HG02885 (cell line): ENCODE measurements around the gene MUC6.
"Not testable (repeated sequence)": the region's sequence is repeated elsewhere in the genome, so short reads cannot be mapped to it uniquely, and the experiment has no call there.

Experiments
- ATAC-seq: cut with Tn5 transposase; IDR thresholded peaks from one replicate; pipeline ENCODE4 v1.9.1; 2021; ENCODE audit warnings: mild to moderate bottlenecking; ENCODE audit not compliant: unreplicated experiment, poor library complexity

The MUC6 gene

DNA sequence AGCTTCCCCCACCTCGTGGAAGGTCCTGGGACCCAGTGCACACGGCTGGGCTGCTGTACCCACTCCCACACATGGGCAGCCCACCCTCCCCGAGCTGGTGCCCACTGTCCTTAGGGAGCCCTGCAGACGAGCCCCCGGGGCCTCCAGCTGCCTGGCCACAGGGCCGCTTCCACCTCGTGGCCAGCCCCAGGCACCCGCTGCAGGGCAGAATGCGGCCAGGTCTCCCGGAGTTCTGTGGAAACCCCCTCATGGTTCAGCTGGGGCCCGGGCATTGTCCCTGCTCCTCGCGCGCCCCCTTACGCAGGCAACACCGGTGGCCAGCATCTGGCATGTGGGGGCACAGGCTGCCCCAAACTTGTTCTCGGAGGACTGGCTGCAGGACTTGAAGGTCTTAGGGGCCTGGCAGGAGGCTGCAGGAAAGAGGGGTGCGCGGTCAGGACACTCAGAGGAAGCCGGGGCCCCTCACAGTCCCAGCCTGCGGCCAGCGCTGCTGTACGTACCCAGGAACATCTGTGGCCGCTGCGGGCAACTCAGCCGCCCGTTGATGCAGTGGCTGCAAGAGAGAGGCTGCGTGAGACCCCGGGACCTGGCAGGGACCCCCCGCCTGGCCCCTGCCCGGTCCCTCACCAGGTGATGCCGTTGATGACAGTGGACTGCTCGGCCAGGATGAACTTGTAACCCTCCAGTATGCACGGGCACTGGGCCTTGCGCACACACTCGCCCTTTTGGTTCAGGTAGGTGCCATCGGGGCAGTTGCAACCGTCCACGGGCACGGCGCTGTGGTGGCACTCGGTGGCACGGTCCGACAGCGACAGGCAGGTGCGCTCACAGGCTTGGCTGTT, 9.7 kb downstream of the MUC6 start:
- ATAC-seq, result no peak

DNA sequence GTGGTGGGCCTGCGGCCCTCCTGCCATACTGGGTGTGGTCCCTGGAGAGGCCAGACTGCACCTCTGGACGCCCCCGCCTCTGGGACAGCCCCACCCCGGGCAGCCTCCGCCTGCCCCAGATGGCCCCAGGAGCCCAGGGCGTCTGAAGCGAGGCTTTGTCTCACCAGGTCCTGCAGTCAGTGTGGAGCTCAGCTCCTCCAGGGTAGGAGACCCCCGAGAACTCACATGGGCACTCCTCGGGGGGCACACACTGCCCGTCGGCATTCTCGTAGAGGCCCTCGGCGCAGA, 10.4 kb downstream of the MUC6 start:
- no peak for ATAC-seq

DNA sequence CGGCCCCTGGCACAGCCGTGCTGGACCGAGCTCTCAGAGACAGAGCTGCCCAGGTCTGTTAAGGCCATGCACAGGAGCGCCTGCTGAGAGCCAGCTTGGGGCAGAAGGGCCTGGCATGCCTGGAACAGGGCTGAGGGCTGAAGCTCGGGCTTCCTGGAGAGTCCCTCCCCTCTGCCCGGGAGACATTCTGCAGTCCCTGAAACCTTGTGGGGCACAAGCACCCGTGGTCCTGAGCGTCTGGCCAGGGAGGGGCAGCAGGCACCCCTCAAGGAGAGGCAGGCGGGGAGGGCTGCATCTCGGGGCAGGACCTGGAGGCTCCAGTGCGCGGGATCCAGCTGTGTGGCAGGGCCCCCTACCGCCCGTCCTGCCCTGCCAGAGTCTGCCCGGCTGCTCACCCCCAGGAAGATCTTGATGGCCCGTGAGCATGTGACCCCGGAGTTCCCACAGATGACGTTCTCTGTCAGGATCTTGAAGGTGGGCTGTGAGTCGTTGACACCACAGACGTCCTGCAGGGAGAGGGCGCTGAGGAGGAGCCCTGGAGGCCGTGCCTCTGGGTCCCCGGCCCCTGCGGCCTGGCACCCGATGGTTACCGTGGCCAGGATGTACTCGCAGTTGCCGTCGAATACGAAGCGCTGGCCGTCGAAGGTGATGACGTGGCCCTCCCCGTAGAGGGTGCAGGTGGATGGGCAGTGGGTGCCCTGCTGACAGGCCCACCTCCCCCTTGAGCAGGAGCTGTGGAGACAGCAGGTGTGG, 10.9 kb downstream of the MUC6 start:
- ATAC-seq, result no peak

GRCh38 chr11:1024597-1025409, 11.7 kb downstream of the MUC6 start:
- no peak for ATAC-seq

DNA sequence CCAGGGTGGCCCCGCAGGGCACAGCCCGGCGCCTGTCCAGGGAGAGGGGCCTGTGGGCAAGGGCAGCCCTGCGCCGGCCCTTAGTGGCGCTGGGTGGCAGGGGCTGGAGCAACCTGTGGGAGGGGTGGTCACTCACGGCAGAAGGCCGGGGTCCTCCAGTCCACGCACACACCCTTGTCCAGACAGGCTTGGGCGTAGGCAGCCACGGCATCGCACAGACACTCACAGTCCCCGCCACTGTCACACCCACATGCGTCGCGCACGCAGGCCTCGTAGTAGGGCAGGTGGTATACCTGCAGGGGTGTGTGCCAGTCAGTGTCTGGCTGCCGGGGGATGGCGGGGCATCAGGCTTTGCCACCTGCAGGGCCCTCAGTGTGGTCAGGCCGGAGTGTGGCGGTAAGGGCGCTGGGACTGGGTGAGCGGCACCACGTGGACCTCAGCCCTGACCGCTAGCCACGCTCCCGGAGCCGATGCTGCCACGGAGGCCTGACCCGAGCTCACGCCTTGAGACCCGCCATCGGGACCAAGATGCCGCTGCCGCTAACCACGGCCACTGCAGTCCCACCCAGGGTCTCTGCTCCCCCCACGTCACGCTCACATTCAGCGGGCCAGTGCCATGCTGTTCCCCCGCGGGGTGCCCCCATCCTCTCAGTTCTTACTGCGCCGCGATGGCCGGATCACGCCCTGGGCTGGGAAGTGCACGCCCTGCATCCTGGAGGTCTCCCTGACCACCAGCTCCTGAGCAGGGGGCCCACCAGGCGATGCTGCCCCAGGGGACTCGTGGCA, 12.5 kb downstream of the MUC6 start:
- ATAC-seq, result no peak

GRCh38 chr11:1022908-1023810, 13.4 kb downstream of the MUC6 start:
- no peak for ATAC-seq

DNA sequence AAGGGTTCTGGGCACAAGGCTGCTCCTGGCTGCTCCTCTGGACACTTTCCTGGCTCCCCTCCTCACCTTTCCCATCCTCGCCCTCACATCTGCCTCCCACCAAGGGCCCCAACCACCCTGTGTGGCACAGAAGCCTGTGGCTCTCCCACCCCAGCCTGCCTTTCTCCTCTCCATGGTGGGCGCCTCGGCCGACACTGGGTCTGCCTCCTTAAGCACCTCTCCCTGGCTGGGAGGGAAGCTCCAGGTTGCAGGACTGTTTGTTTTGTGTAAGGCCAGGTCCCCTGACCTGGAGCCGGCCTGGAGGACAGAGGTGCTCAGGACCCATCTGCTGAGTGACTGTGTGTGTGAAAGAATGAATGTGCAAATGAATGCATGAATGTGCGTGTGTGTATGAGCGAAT, 14.1 kb downstream of the MUC6 start:
- no peak for ATAC-seq

GRCh38 chr11:1020211-1020905, 16.2 kb downstream of the MUC6 start:
- no peak for ATAC-seq

- no peak for ATAC-seq
Observed at GRCh38 chr11:1019321-1019910, 17.1 kb downstream of the MUC6 start.

DNA sequence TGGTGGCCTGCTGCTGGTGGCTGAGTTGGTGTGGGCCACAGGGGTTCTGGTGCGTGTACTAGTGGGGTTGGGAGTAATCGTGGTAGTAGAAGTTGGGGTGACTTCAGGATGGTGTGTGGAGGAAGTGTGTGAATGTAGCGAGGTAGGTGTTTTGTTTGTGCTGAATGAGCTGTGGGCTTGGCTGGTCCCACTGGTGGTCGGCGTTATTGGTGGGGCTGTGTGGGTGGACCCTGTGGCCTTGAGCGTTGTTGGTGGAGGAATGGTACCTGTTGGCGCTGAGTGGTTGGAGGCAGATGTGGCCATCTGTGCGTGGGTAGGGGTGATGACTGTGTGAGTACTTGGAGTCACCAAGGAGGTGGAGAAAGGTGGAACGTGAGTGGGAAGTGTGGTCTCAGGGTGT, 18.4 kb downstream of the MUC6 start:
- no peak for ATAC-seq

DNA sequence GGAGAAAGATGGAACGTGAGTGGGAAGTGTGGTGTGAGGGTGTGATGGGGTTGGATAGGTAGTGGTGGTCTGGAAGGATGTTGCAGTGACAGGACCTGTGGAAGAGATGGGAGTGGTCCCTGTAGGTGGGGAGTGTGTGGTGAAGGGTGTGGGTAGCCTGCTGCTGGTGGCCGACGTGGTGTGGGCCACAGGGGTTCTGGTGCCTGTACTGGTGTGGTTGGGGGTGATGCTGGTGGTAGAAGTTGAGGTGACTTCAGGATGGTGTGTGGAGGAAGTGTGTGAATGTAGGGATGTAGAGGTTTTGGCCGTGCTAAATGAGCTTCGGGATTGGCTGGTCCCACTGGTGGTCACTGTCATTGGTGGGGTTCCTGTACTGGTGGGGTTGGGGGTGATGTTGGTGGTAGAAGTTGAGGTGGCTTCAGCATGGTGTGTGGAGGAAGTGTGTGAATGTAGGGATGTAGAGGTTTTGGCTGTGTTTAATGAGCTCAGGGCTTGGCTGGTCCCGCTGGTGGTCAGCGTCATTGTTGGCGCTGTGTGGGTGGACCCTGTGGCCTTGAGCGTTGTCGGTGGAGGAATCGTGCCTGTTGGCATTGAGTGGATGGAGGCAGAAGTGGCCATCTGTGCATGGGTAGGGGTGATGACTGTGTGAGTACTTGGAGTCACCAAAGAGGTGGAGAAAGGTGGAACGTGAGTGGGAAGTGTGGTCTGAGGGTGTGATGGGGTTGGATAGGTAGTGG, 19.1 kb downstream of the MUC6 start:
- no peak for ATAC-seq

- ATAC-seq, result not testable (repeated sequence)
Observed at GRCh38 chr11:1016610-1017126, 19.9 kb downstream of the MUC6 start.

- no peak for ATAC-seq
Observed at GRCh38 chr11:1015826-1016545, 20.5 kb downstream of the MUC6 start.

- no peak for ATAC-seq
Observed at GRCh38 chr11:1015064-1015463, 21.5 kb downstream of the MUC6 start.

GRCh38 chr11:1014276-1014675, 22.2 kb downstream of the MUC6 start:
- ATAC-seq, result no peak

DNA sequence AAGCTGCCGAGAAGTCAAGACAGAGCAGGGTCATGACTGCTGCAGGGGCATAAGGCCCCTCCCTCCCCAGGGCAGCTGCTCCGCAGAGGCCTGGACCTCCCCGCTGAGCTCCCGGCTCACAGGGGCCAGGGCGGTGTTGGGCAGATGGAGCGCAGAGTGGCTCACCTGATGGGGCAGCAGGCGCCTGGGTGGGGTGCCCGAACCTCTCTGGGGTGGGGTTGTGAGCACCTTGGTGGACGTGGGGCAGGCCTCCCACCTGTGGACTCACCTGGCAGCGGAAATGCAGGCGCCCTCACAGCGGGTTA, 22.9 kb downstream of the MUC6 start:
- ATAC-seq, result no peak
